GM19023 (cell line): ENCODE data around the gene TPCN2.

Experiments
- ATAC-seq: cut with Tn5 transposase; IDR thresholded peaks from one replicate; pipeline ENCODE4 v1.9.1; 2021; ENCODE audit warnings: mild to moderate bottlenecking, moderate library complexity; ENCODE audit not compliant: unreplicated experiment

Gene TPCN2

GRCh38 chr11:69091638-69092165, 43.0 kb downstream of the TPCN2 start:
- ATAC-seq, result no peak

GRCh38 chr11:69092263-69092662, 43.5 kb downstream of the TPCN2 start:
- ATAC-seq, result no peak

- no peak for ATAC-seq
These were observed 44.4 kb downstream of the TPCN2 start for GRCh38 chr11:69093106-69093505.

- no peak for ATAC-seq
These were observed 45.6 kb downstream of the TPCN2 start for GRCh38 chr11:69094111-69094914.

GRCh38 chr11:69094915-69095290, 46.2 kb downstream of the TPCN2 start:
- ATAC-seq, result no peak

- no peak for ATAC-seq
These were observed 46.6 kb downstream of the TPCN2 start for GRCh38 chr11:69095300-69095699.

- ATAC-seq, result no peak
These were observed 47.7 kb downstream of the TPCN2 start for GRCh38 chr11:69096473-69096872.

- ATAC-seq, result no peak
These were observed 48.5 kb downstream of the TPCN2 start for GRCh38 chr11:69097263-69097662.

- no peak for ATAC-seq
These were observed 50.4 kb downstream of the TPCN2 start for GRCh38 chr11:69099180-69099579.

GRCh38 chr11:69100454-69101114, 51.9 kb downstream of the TPCN2 start:
- no peak for ATAC-seq

- no peak for ATAC-seq
These were observed 52.5 kb downstream of the TPCN2 start for GRCh38 chr11:69101115-69101791.

GRCh38 chr11:69101792-69102695, 53.3 kb downstream of the TPCN2 start:
- ATAC-seq, result no peak

GRCh38 chr11:69102732-69103615, 54.2 kb downstream of the TPCN2 start:
- no peak for ATAC-seq

- no peak for ATAC-seq
These were observed 55.6 kb downstream of the TPCN2 start for GRCh38 chr11:69104212-69104855.

GRCh38 chr11:69104856-69105395, 56.2 kb downstream of the TPCN2 start:
- ATAC-seq, result no peak

GRCh38 chr11:69105461-69106030, 56.8 kb downstream of the TPCN2 start:
- no peak for ATAC-seq

GRCh38 chr11:69106031-69106811, 57.5 kb downstream of the TPCN2 start:
- ATAC-seq, result no peak

- ATAC-seq, result no peak
These were observed 58.7 kb downstream of the TPCN2 start for GRCh38 chr11:69107413-69107812.
